Neuronal stem cell (in vitro differentiated cells): ENCODE data around the gene MED27.

Experiments
- DNase-seq: peaks from one replicate; pipeline ENCODE4 v3.0.0-alpha.2; 2013; ENCODE audit warnings: low spot score
- H2AFZ ChIP-seq: one replicate; pipeline ENCODE4 v1.6.1; 2013; ENCODE audit warnings: mild to moderate bottlenecking, low read length, inconsistent platforms
- H2AK5ac ChIP-seq: 2 replicates; pipeline ENCODE4 v1.6.1; 2013; ENCODE audit warnings: low read depth, mild to moderate bottlenecking, inconsistent platforms, low read length, moderate library complexity, mixed read lengths
- H2BK120ac ChIP-seq: 2 replicates; pipeline ENCODE4 v1.6.1; 2013; ENCODE audit warnings: low read depth, mild to moderate bottlenecking, inconsistent platforms, low read length, moderate library complexity, mixed read lengths
- H2BK12ac ChIP-seq: one replicate; pipeline ENCODE4 v1.6.1; 2013; ENCODE audit warnings: low read length, inconsistent platforms
- H2BK15ac ChIP-seq: 2 replicates; pipeline ENCODE4 v1.6.1; 2013; ENCODE audit warnings: mild to moderate bottlenecking, low read length, inconsistent platforms, mixed read lengths
- H2BK5ac ChIP-seq: one replicate; pipeline ENCODE4 v1.6.1; 2013; ENCODE audit warnings: inconsistent platforms, mild to moderate bottlenecking, low read length, moderate library complexity
- H3K14ac ChIP-seq: one replicate; pipeline ENCODE4 v1.6.1; 2013; ENCODE audit warnings: low read length, inconsistent platforms
- H3K18ac ChIP-seq: 2 replicates; pipeline ENCODE4 v1.6.1; 2013; ENCODE audit warnings: low read length, inconsistent platforms
- H3K23ac ChIP-seq: 2 replicates; pipeline ENCODE4 v1.6.1; 2013; ENCODE audit warnings: low read depth, mild to moderate bottlenecking, mixed read lengths, low read length, inconsistent platforms; ENCODE audit not compliant: poor library complexity
- H3K27ac ChIP-seq: replicated peaks from 3 replicates; pipeline ENCODE4 v1.5.1; 2013; ENCODE audit warnings: low read length, inconsistent platforms
- H3K27me3 ChIP-seq, 3 experiments: 2 replicates each; pipeline ENCODE4 v1.6.1; 2013; ENCODE audit warnings: low read length in 3 of 3, mild to moderate bottlenecking in 2 of 3, inconsistent platforms in 1 of 3, low read depth in 1 of 3, mixed read lengths in 1 of 3, moderate library complexity in 1 of 3; ENCODE audit not compliant: control insufficient read depth in 3 of 3, insufficient read depth in 3 of 3
- H3K36me3 ChIP-seq, 2 donors: replicated peaks in 1 of 2; 2 replicates each; pipeline ENCODE4 v1.6.1; 2013; ENCODE audit warnings: low read length in 2 of 2; ENCODE audit not compliant: control insufficient read depth in 2 of 2, insufficient read depth in 2 of 2
- H3K4ac ChIP-seq: 2 replicates; pipeline ENCODE4 v1.6.1; 2013; ENCODE audit warnings: inconsistent platforms, mild to moderate bottlenecking, low read length, moderate library complexity
- H3K4me1 ChIP-seq, 2 donors: 1 replicate in 1 of 2; 2 replicates in 1 of 2; pipeline ENCODE4 v1.6.1; 2013; ENCODE audit warnings: low read length in 2 of 2, low read depth in 1 of 2; ENCODE audit not compliant: control insufficient read depth in 2 of 2, insufficient read depth in 1 of 2
- H3K4me2 ChIP-seq: one replicate; pipeline ENCODE4 v1.6.1; 2013; ENCODE audit warnings: mild to moderate bottlenecking, low read length, inconsistent platforms; ENCODE audit not compliant: insufficient read depth, poor library complexity, severe bottlenecking
- H3K4me3 ChIP-seq, 2 donors: 2 replicates each; pipeline ENCODE4 v1.5.1; 2013; ENCODE audit warnings: low read length in 2 of 2, mild to moderate bottlenecking in 2 of 2, inconsistent platforms in 1 of 2, moderate library complexity in 1 of 2
- H3K79me1 ChIP-seq: one replicate; pipeline ENCODE4 v1.6.1; 2013; ENCODE audit warnings: low read depth, mild to moderate bottlenecking, inconsistent platforms, low read length, moderate library complexity
- H3K9ac ChIP-seq: one replicate; pipeline ENCODE4 v1.6.1; 2013; ENCODE audit warnings: mild to moderate bottlenecking, low read depth, low read length, inconsistent platforms; ENCODE audit not compliant: poor library complexity
- H3K9me3 ChIP-seq, 2 donors: replicated peaks in 1 of 2; 2 replicates each; pipeline versions ENCODE3 to v1.6.1; 2013; ENCODE audit warnings: low read length in 2 of 2, mild to moderate bottlenecking in 2 of 2, inconsistent platforms in 1 of 2, low read depth in 1 of 2, mixed read lengths in 1 of 2, moderate library complexity in 1 of 2; ENCODE audit not compliant: control insufficient read depth in 2 of 2, insufficient read depth in 1 of 2
- H4K8ac ChIP-seq: one replicate; pipeline ENCODE4 v1.6.1; 2013; ENCODE audit warnings: low read depth, mild to moderate bottlenecking, inconsistent platforms, low read length, moderate library complexity
- H4K91ac ChIP-seq: one replicate; pipeline ENCODE4 v1.6.1; 2013; ENCODE audit warnings: low read length, low read depth, mild to moderate bottlenecking, inconsistent platforms; ENCODE audit not compliant: poor library complexity
- WGBS, 2 donors: extraction: QIAGEN DNeasy Blood & Tissue Kit; methylation state at CpG; one replicate each; pipeline ENCODE4 v1.1.7; 2013; ENCODE audit warnings: missing lambda C conversion rate in 2 of 2, mixed read lengths in 1 of 2; ENCODE audit not compliant: insufficient read length in 2 of 2, insufficient replicate concordance in 1 of 2; ENCODE audit errors: extremely low coverage in 2 of 2; 5-methylcytosine and 5-hydroxymethylcytosine counted together

The MED27 gene

DNA sequence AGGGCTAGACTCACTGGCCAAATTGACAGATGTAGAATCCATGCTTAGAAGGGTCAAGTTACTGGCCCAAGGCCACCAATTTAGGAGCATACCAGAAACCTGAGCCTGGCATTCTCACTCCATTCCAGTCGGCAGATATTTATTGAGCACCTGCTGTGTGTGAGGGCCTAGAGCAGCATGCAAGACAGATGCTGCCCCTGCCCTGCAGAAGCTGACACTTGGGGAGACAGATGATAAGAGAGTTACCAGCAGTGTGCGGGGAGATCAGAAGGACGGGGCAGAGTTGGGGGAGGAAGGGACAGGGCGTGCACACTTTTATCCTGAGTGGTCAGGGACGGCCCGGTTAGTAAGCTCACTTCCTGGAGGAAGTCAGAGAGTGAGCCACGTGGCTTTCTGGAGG lies 228.3 kb downstream of the MED27 start:
- no peak overlapping the region for H3K23ac ChIP-seq
- H3K79me1 ChIP-seq, result no peaks in the 10 kb centered on the region
- peaks cover 0 to 2% (median 0%) of the 10 kb centered on the region in 3 experiments for H3K27me3 ChIP-seq
- peaks cover 2 to 9% of the 10 kb centered on the region in 2 donors for H3K4me1 ChIP-seq
- WGBS, 2 donors, result no CpG with 5 or more reads among the region's 7 CpGs
- no peak overlapping the region for H4K91ac ChIP-seq
- H3K4me2 ChIP-seq, result no peak overlapping the region
- H2BK12ac ChIP-seq, result no peak overlapping the region
- H4K8ac ChIP-seq, result no peak overlapping the region
- no peak overlapping the region for H2BK5ac ChIP-seq
- no peak overlapping the region for H2BK120ac ChIP-seq
- H2AFZ ChIP-seq, result no peak overlapping the region
- no peak for DNase-seq
- peaks cover 0 to 1% of the 10 kb centered on the region in 2 donors for H3K9me3 ChIP-seq
- no peak overlapping the region for H3K4ac ChIP-seq
- H3K4me3 ChIP-seq, result no peak overlapping the region
- no peak overlapping the region for H3K18ac ChIP-seq
- no peak overlapping the region for H3K14ac ChIP-seq
- no peak overlapping the region for H3K27ac ChIP-seq
- no peak overlapping the region for H3K9ac ChIP-seq
- no peaks in the 10 kb centered on the region for H3K36me3 ChIP-seq
- no peak overlapping the region for H2BK15ac ChIP-seq
- H2AK5ac ChIP-seq, result no peak overlapping the region

DNA sequence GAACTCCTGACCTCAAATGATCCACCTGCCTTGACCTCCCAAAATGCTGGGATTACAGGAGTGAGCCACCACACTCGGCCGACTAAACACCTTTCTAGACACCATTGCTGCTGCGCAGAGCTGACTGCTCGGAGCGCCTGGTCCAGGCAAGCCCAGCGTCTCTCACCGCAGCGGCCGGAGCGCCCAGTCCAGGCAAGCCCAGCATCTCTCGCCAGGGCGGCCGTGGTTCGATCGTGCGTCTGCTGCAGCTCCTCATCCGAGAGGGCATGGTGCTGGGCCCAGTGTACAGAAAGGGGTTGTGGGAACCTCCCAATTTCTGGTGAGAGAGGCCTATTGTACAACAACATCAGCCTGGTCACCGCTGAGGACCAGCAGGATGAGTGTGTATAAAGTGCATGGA lies 230.3 kb downstream of the MED27 start:
- no peak overlapping the region for H2BK120ac ChIP-seq
- H3K4me3 ChIP-seq, result no peak overlapping the region
- H2BK15ac ChIP-seq, result no peak overlapping the region
- no peak overlapping the region for H4K8ac ChIP-seq
- no peak overlapping the region for H2AFZ ChIP-seq
- H2BK12ac ChIP-seq, result no peak overlapping the region
- no peak overlapping the region for H2BK5ac ChIP-seq
- no peaks in the 10 kb centered on the region for H3K79me1 ChIP-seq
- peak overlapping the region; percentile 59 for H3K4ac ChIP-seq
- DNase-seq, result no peak
- H2AK5ac ChIP-seq, result peak overlapping the region; percentile 26
- no peak overlapping the region for H3K4me2 ChIP-seq
- H3K23ac ChIP-seq, result no peak overlapping the region
- peaks cover 0 to 3% (median 0%) of the 10 kb centered on the region in 3 experiments for H3K27me3 ChIP-seq
- no peak overlapping the region for H3K27ac ChIP-seq
- no peaks in the 10 kb centered on the region for H3K36me3 ChIP-seq
- no peak overlapping the region for H4K91ac ChIP-seq
- H3K18ac ChIP-seq, result peak overlapping the region; percentile 30
- no peak overlapping the region for H3K9ac ChIP-seq
- H3K9me3 ChIP-seq, result peaks cover 0 to 1% of the 10 kb centered on the region in 2 donors
- peaks cover 0 to 4% of the 10 kb centered on the region in 2 donors for H3K4me1 ChIP-seq
- no CpG with 5 or more reads among the region's 18 CpGs for WGBS, 2 donors
- no peak overlapping the region for H3K14ac ChIP-seq

- no peak overlapping the region for H2BK15ac ChIP-seq
- H3K36me3 ChIP-seq, result no peaks in the 10 kb centered on the region
- H3K23ac ChIP-seq, result peak overlapping the region; percentile 81
- no peaks in the 10 kb centered on the region for H3K79me1 ChIP-seq
- no peak overlapping the region for H2AFZ ChIP-seq
- H2BK5ac ChIP-seq, result no peak overlapping the region
- no peak overlapping the region for H2BK12ac ChIP-seq
- WGBS, 2 donors, result no CpG with 5 or more reads among the region's 35 CpGs
- no peak overlapping the region for H3K4me2 ChIP-seq
- peak overlapping the region; percentile 40 for H3K18ac ChIP-seq
- H4K8ac ChIP-seq, result peak overlapping the region; percentile 26
- peaks cover 0 to 4% of the 10 kb centered on the region in 2 donors for H3K4me1 ChIP-seq
- no peak overlapping the region for H2BK120ac ChIP-seq
- H2AK5ac ChIP-seq, result peak overlapping the region; percentile 73
- peak overlapping the region in 1 of 2 donors; percentile 32 for H3K4me3 ChIP-seq
- no peak for DNase-seq
- peak overlapping the region; percentile 42 for H3K14ac ChIP-seq
- H3K27ac ChIP-seq, result no peak overlapping the region
- H3K9me3 ChIP-seq, result peaks cover 0 to 1% of the 10 kb centered on the region in 2 donors
- H4K91ac ChIP-seq, result no peak overlapping the region
- peak overlapping the region; percentile 35 for H3K9ac ChIP-seq
- peaks cover 0 to 10% (median 0%) of the 10 kb centered on the region in 3 experiments for H3K27me3 ChIP-seq
- H3K4ac ChIP-seq, result no peak overlapping the region
These were observed 231.0 kb downstream of the MED27 start for GRCh38 chr9:131848570-131849160.

GRCh38 chr9:131847665-131848354 lies 231.9 kb downstream of the MED27 start:
- Histone ChIP-seq H3K27me3 (peaks cover 0 to 16% (median 0%) of the 10 kb centered on the region in 3 experiments), H3K18ac (no peak overlapping the region)

More at GRCh38 chr9:131847665-131848354, 231.9 kb downstream of the MED27 start:
- no peak overlapping the region for H2BK15ac ChIP-seq
- H3K9me3 ChIP-seq, result peaks cover 0 to 1% of the 10 kb centered on the region in 2 donors
- H3K4me2 ChIP-seq, result no peak overlapping the region
- no peak overlapping the region for H2AK5ac ChIP-seq
- no CpG with 5 or more reads among the region's 18 CpGs for WGBS, 2 donors
- H4K8ac ChIP-seq, result no peak overlapping the region
- no peak for DNase-seq
- H3K4me3 ChIP-seq, result peak overlapping the region in 1 of 2 donors; percentile 52
- H2BK120ac ChIP-seq, result no peak overlapping the region
- H4K91ac ChIP-seq, result peak overlapping the region; percentile 5
- H2BK12ac ChIP-seq, result no peak overlapping the region
- H3K36me3 ChIP-seq, result no peaks in the 10 kb centered on the region
- peak overlapping the region; percentile 18 for H3K9ac ChIP-seq
- H3K79me1 ChIP-seq, result no peaks in the 10 kb centered on the region
- peak overlapping the region; percentile 86 for H3K14ac ChIP-seq
- H3K27ac ChIP-seq, result no peak overlapping the region
- no peak overlapping the region for H2BK5ac ChIP-seq
- H3K23ac ChIP-seq, result peak overlapping the region; percentile 20
- H2AFZ ChIP-seq, result no peak overlapping the region
- H3K4ac ChIP-seq, result no peak overlapping the region
- H3K4me1 ChIP-seq, result peaks cover 0 to 4% of the 10 kb centered on the region in 2 donors
